GM19397 (cell line): ENCODE measurements around the gene SEMA5B.

Experiments used
- ATAC-seq: cut with Tn5 transposase; IDR thresholded peaks from one replicate; pipeline ENCODE4 v1.9.1; 2021; ENCODE audit warnings: mild to moderate bottlenecking, moderate library complexity; ENCODE audit not compliant: unreplicated experiment

SEMA5B gene

GRCh38 chr3:122994954-122995353 is 32.6 kb downstream of the SEMA5B start:
- no peak for ATAC-seq

GRCh38 chr3:122993124-122993978 is 34.2 kb downstream of the SEMA5B start:
- ATAC-seq: no peak

- ATAC-seq: no peak
Observed at GRCh38 chr3:122992676-122993075, 34.9 kb downstream of the SEMA5B start.

GRCh38 chr3:122992133-122992532 is 35.4 kb downstream of the SEMA5B start:
- ATAC-seq: no peak

- no peak for ATAC-seq
Observed at GRCh38 chr3:122991236-122991985, 36.2 kb downstream of the SEMA5B start.

GRCh38 chr3:122989856-122990575 is 37.5 kb downstream of the SEMA5B start:
- ATAC-seq: no peak

GRCh38 chr3:122988508-122988907 is 39.1 kb downstream of the SEMA5B start:
- ATAC-seq: no peak

- ATAC-seq: no peak
Observed at GRCh38 chr3:122987736-122988319, 39.7 kb downstream of the SEMA5B start.

- ATAC-seq: no peak
Observed at GRCh38 chr3:122987231-122987630, 40.3 kb downstream of the SEMA5B start.

- ATAC-seq: no peak
Observed at GRCh38 chr3:122986693-122987179, 40.8 kb downstream of the SEMA5B start.

- no peak for ATAC-seq
Observed at GRCh38 chr3:122985539-122985938, 42.0 kb downstream of the SEMA5B start.

- no peak for ATAC-seq
Observed at GRCh38 chr3:122984650-122985049, 42.9 kb downstream of the SEMA5B start.

GRCh38 chr3:122984007-122984406 is 43.6 kb downstream of the SEMA5B start:
- no peak for ATAC-seq

- ATAC-seq: no peak
Observed at GRCh38 chr3:122982216-122983185, 45.1 kb downstream of the SEMA5B start.

GRCh38 chr3:122979211-122979610 is 48.4 kb downstream of the SEMA5B start:
- no peak for ATAC-seq

GRCh38 chr3:122978569-122978968 is 49.0 kb downstream of the SEMA5B start:
- ATAC-seq: no peak

- ATAC-seq: no peak
Observed at GRCh38 chr3:122977746-122978466, 49.7 kb downstream of the SEMA5B start.

GRCh38 chr3:122975924-122976293 is 51.7 kb downstream of the SEMA5B start:
- peak; percentile 51 for ATAC-seq
